Loucy (cell line): ENCODE results near the gene MUS81.

ENCODE experiments used
- H2AFZ ChIP-seq: fragments of 200-600 bp; sonication (generic); 2 replicates; pipeline ENCODE4 v1.6.0; 2016; ENCODE audit warnings: antibody characterized with exemption, mild to moderate bottlenecking, low read length, moderate library complexity
- H3F3A ChIP-seq: fragments of 200-600 bp; 2 replicates; pipeline ENCODE4 v1.6.0; 2016; ENCODE audit warnings: antibody characterized with exemption, low read depth, mild to moderate bottlenecking
- H3K27me3 ChIP-seq: fragments of 200-600 bp; sonication (generic); 2 replicates; pipeline ENCODE4 v1.6.1; 2014; ENCODE audit warnings: low read length, mild to moderate bottlenecking; ENCODE audit not compliant: insufficient read depth, poor library complexity, severe bottlenecking
- H3K36me3 ChIP-seq: fragments of 200-600 bp; sonication (generic); 2 replicates; pipeline ENCODE4 v1.6.1; 2016; ENCODE audit warnings: low read length; ENCODE audit not compliant: insufficient read depth
- H3K4me1 ChIP-seq: fragments of 200-600 bp; sonication (generic); 2 replicates; pipeline ENCODE4 v1.5.1; 2014; ENCODE audit warnings: low read length, mild to moderate bottlenecking; ENCODE audit not compliant: insufficient read depth, poor library complexity, severe bottlenecking
- H3K4me2 ChIP-seq: fragments of 200-600 bp; sonication (generic); 2 replicates; pipeline ENCODE4 v1.6.0; 2014; ENCODE audit warnings: antibody characterized with exemption, low read length, low read depth, mild to moderate bottlenecking; ENCODE audit not compliant: poor library complexity, severe bottlenecking
- H3K4me3 ChIP-seq: fragments of 200-600 bp; sonication (generic); 2 replicates; pipeline ENCODE4 v1.5.1; 2014; ENCODE audit warnings: low read length, mild to moderate bottlenecking, mixed read lengths; ENCODE audit not compliant: poor library complexity, severe bottlenecking
- H3K79me2 ChIP-seq: fragments of 200-600 bp; sonication (generic); 2 replicates; pipeline ENCODE4 v1.6.1; 2014; ENCODE audit warnings: low read length; ENCODE audit not compliant: insufficient read depth
- H3K9ac ChIP-seq: fragments of 200-600 bp; sonication (generic); 2 replicates; pipeline ENCODE4 v1.6.0; 2014; ENCODE audit warnings: mild to moderate bottlenecking, low read depth, low read length, moderate library complexity; ENCODE audit not compliant: poor library complexity, severe bottlenecking
- H3K9me2 ChIP-seq: fragments of 200-600 bp; sonication (generic); replicated peaks from 2 replicates; pipeline ENCODE4 v1.6.1; 2016; ENCODE audit warnings: low read depth, low read length, mixed read lengths
- H3K9me3 ChIP-seq: fragments of 200-600 bp; sonication (generic); 2 replicates; pipeline ENCODE4 v1.6.1; 2014; ENCODE audit warnings: mild to moderate bottlenecking, antibody characterized with exemption, low read length, low read depth; ENCODE audit not compliant: insufficient read depth
- H4K20me1 ChIP-seq: fragments of 200-600 bp; sonication (generic); 2 replicates; pipeline ENCODE4 v1.6.0; 2014; ENCODE audit warnings: antibody characterized with exemption, low read length, mild to moderate bottlenecking; ENCODE audit not compliant: insufficient read depth, poor library complexity, severe bottlenecking
- EZH2phosphoT487 ChIP-seq: fragments of 200-600 bp; IDR thresholded peaks from 2 replicates; pipeline ENCODE4 v1.6.1; 2018; ENCODE audit warnings: antibody characterized with exemption, mild to moderate bottlenecking, moderate library complexity, borderline replicate concordance
- TF ChIP-seq, protein P1 (sequence below): fragments of 200-600 bp; sonication (generic); conservative IDR thresholded peaks from 2 replicates; pipeline ENCODE4 v1.5.1; 2014; ENCODE audit warnings: mild to moderate bottlenecking, antibody characterized with exemption, low read length

Gene MUS81

DNA sequence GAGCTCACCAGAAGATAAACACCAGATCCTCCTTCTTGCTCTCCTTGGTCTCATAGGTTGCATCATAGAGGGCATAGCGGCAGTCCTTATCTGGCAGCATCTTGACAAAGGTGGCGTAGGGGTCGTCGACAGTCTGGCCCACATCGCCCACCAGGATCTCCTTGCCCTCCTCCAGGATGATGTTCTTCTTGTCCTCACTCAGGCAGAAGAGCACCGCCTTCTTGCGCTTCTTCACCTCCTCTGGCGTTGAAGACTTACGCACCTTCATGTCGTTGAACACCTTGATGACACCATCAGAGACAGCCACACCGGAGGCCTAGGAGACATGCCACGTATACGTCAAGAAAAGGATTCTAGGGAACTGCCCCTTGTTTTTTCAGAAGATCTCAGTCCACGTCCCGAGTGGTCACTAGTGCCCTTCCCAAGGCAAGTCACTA is 4.3 kb upstream of the MUS81 start:
- H3F3A ChIP-seq = 0 out of 2 replicates have a peak, but pooled peaks cover 7% of the 10 kb centered on the region
- peaks cover 56% of the 10 kb centered on the region; the same call in 1 of the 2 replicates for H3K36me3 ChIP-seq
- peak overlapping the region; percentile 80 for H3K4me3 ChIP-seq
- peak overlapping the region; percentile 94 for H3K4me2 ChIP-seq
- H3K9me2 ChIP-seq = no peaks in the 10 kb centered on the region
- TF ChIP-seq, protein P1, sequence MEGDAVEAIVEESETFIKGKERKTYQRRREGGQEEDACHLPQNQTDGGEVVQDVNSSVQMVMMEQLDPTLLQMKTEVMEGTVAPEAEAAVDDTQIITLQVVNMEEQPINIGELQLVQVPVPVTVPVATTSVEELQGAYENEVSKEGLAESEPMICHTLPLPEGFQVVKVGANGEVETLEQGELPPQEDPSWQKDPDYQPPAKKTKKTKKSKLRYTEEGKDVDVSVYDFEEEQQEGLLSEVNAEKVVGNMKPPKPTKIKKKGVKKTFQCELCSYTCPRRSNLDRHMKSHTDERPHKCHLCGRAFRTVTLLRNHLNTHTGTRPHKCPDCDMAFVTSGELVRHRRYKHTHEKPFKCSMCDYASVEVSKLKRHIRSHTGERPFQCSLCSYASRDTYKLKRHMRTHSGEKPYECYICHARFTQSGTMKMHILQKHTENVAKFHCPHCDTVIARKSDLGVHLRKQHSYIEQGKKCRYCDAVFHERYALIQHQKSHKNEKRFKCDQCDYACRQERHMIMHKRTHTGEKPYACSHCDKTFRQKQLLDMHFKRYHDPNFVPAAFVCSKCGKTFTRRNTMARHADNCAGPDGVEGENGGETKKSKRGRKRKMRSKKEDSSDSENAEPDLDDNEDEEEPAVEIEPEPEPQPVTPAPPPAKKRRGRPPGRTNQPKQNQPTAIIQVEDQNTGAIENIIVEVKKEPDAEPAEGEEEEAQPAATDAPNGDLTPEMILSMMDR = no peak
- TF ChIP-seq EZH2phosphoT487 = no peak
- H3K4me1 ChIP-seq = peaks cover 35% of the 10 kb centered on the region
- H4K20me1 ChIP-seq = peaks cover 66% of the 10 kb centered on the region
- peaks cover 7% of the 10 kb centered on the region for H3K27me3 ChIP-seq
- H3K9ac ChIP-seq = peak overlapping the region; percentile 95
- peaks cover 5% of the 10 kb centered on the region; the same call in 1 of the 2 replicates for H3K9me3 ChIP-seq
- H3K79me2 ChIP-seq = peaks cover 70% of the 10 kb centered on the region
- H2AFZ ChIP-seq = no peak overlapping the region

DNA sequence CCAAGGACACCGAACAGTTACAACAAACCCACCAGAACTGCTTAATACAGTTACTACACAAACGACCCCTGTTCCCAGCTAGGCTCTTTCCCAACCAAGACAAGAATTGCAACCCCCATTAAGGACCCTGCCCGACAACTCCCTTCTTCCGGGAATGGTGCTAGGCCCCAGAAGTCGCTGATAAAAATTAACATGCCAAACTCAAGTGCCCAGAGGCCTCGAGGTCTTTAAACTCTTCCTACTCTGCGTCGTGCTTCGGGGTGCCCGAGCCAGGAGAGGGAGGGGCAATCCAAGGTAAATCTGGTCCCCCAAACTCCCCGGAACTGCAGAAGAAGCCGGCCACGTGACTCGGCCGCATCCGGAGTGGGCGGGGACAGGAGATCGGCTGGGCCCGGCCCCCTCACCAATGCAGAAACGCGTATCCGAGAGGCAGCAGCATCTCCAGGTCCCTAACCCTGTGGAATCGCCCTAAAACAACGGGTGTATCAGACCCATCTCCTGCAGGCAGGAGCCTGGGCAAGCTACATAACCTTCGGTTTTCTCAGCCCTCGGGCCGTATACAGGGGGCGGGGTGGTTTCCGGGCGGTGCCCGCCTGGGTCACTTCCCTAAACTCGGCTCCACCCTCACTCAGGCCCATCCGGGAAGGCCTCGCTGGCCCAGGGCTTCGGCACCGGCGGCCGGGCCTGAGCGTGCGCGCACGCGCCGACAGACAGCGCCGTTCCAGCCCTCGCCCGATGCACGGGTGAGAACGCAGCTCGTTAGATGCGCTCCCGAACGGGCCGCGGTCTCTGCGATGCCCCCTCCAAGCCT is 3.3 kb upstream of the MUS81 start:
- TF ChIP-seq, protein P1 = no peak
- TF ChIP-seq EZH2phosphoT487 = no peak
- Histone ChIP-seq H2AFZ (no peak overlapping the region), H4K20me1 (peaks cover 67% of the 10 kb centered on the region), H3K9me2 (no peaks in the 10 kb centered on the region), H3K4me1 (peaks cover 42% of the 10 kb centered on the region), H3K27me3 (peaks cover 11% of the 10 kb centered on the region), H3F3A (0 out of 2 replicates have a peak, but pooled peaks cover 7% of the 10 kb centered on the region), H3K36me3 (peaks cover 46% of the 10 kb centered on the region; the same call in 1 of the 2 replicates), H3K4me2 (peak overlapping the region; percentile 94), H3K9ac (peak overlapping the region; percentile 95), H3K4me3 (peak overlapping the region; percentile 80), H3K79me2 (peaks cover 73% of the 10 kb centered on the region), H3K9me3 (peaks cover under 1% of the 10 kb centered on the region; the same call in 1 of the 2 replicates)

DNA sequence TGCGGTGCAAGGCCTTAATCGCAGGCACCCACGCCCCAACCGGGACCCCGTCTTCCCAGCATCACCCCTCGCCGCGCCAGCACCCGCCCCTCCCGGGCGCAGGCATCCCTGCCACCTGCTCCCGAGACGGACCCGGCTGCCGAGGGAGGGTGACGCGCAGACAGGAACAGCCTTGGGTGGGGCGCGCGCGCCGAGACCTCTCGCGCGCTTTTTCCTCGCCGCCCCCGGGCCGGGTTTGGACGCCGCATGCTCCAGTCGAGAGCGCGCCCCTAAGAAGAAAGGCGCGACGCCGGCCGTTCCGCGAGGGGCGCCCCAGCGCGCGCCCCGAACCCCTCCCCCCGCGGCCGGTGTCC is 2.8 kb upstream of the MUS81 start:
- Histone ChIP-seq H2AFZ (no peak overlapping the region), H3F3A (0 out of 2 replicates have a peak, but pooled peaks cover 7% of the 10 kb centered on the region)

More for the DNA sequence above, 2.8 kb upstream of the MUS81 start:
- no peak for TF ChIP-seq EZH2phosphoT487
- TF ChIP-seq, protein P1 = no peak
- peaks cover 40% of the 10 kb centered on the region; the same call in 1 of the 2 replicates for H3K36me3 ChIP-seq
- peak overlapping the region; percentile 95 for H3K9ac ChIP-seq
- peaks cover 73% of the 10 kb centered on the region for H3K79me2 ChIP-seq
- peaks cover 67% of the 10 kb centered on the region for H4K20me1 ChIP-seq
- H3K4me2 ChIP-seq = peak overlapping the region; percentile 94
- H3K9me2 ChIP-seq = no peaks in the 10 kb centered on the region
- peaks cover 48% of the 10 kb centered on the region for H3K4me1 ChIP-seq
- peaks cover 11% of the 10 kb centered on the region for H3K27me3 ChIP-seq
- H3K9me3 ChIP-seq = no peaks in the 10 kb centered on the region
- H3K4me3 ChIP-seq = peak overlapping the region; percentile 80
